ENCODE data around the gene RTL5.

GRCh38 chrX:72126539-72127140 is 5.1 kb downstream of the RTL5 start:
- TF ChIP-seq CTCF (IDR thresholded peaks at IDR 0.05; ENCODE audit: poor library complexity) (peak; percentile 66), EZH2 (IDR thresholded peaks at IDR 0.05; ENCODE audit: borderline replicate concordance) (no peak)
